ENCODE data around the gene HOXC5.

The HOXC5 gene

DNA sequence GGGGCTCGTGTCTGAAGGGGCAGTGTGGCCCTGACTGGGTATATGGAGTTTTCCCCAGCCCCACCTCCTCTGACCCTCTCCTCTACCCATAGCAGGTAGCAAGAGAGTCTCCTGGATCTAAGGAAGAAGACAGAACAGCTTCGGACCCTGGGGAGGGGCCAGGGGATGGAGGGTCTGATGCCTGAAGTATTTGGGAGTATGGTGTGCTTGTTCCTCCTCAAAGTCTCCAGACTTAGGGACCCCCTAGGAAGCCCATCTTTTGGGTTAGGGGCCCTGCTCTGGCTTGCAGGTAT is 24.6 kb upstream of the HOXC5 start:
- no peak for DNase-seq

DNA sequence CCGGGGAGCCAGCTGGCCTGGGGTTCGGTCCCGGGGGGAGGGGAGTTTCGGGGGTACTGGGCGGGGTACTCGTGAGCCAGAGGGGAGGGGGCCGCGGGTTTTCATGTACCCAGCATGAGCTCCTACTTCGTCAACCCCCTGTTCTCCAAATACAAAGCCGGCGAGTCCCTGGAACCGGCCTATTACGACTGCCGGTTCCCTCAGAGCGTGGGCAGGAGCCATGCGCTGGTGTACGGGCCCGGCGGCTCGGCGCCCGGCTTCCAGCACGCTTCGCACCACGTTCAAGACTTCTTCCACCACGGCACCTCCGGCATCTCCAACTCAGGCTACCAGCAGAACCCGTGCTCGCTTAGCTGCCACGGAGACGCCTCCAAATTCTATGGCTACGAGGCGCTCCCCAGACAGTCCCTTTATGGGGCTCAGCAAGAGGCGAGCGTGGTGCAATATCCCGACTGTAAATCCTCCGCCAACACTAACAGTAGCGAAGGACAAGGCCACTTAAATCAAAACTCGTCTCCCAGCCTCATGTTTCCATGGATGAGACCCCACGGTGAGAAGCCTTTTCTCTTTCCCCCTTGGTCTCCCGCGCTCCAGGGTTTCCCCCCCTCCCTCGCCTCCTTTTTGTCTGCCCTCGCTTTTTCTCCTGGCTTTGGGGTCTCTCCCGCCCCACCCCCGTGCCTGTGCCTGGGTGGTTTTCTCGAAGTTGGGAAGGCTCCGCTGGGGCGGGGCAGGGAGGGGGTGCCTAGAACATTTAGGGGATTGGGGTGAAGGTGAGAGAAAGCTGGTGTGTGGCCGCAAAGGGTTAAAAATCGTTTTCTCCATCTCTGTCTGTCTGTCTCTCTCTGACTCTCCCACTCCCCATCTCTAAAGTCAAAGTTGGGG is 23.4 kb upstream of the HOXC5 start:
- DNase-seq = no peak

GRCh38 chr12:54010053-54010971 is 22.5 kb upstream of the HOXC5 start:
- DNase-seq = no peak

- no peak for DNase-seq
Measured at GRCh38 chr12:54010972-54011664, 21.7 kb upstream of the HOXC5 start.

DNA sequence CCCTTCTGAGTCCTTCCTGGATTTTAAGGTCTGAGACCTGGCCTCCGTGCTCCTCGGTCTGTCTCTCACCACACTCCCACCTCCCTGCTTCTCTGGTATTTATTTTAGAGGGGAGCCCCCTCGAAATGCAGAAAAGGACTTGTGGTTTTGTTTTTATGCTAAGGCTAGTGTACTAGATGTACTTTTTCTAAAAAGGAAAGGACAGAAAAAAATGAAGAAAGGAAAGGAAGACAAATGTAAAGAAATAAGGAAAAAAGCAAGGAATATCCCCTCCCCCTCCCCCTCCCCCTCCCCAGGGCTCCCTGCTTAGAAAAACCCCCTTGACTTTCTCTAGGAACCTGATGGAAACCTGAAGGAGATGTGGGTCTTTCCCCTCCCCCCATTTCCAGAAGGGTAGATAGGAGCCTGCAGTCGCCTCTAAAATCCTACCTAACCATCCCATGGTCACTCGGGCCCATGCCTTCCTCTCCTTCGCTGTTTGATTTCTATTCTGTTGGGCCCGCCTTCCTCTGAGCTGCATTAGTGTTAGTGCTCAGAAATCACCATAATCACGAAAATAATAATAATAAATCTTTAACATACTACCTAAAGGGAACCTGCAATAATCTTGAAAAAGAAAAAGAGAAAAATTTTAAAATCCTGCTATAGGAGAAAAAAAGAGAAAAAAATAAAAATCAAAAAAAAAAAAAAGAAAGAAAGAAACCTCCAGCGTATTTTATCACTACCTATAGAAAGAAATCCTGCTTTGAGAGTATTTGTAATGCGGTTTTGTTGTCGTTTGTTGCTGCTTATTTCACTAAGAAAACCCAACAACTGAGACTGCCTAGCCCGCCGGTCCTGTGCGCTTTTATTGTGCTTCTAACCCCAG is 21.0 kb upstream of the HOXC5 start:
- DNase-seq = no peak

GRCh38 chr12:54012631-54013409 is 20.0 kb upstream of the HOXC5 start:
- DNase-seq = no peak

- DNase-seq = no peak
Measured at GRCh38 chr12:54014377-54015017, 18.4 kb upstream of the HOXC5 start.

DNA sequence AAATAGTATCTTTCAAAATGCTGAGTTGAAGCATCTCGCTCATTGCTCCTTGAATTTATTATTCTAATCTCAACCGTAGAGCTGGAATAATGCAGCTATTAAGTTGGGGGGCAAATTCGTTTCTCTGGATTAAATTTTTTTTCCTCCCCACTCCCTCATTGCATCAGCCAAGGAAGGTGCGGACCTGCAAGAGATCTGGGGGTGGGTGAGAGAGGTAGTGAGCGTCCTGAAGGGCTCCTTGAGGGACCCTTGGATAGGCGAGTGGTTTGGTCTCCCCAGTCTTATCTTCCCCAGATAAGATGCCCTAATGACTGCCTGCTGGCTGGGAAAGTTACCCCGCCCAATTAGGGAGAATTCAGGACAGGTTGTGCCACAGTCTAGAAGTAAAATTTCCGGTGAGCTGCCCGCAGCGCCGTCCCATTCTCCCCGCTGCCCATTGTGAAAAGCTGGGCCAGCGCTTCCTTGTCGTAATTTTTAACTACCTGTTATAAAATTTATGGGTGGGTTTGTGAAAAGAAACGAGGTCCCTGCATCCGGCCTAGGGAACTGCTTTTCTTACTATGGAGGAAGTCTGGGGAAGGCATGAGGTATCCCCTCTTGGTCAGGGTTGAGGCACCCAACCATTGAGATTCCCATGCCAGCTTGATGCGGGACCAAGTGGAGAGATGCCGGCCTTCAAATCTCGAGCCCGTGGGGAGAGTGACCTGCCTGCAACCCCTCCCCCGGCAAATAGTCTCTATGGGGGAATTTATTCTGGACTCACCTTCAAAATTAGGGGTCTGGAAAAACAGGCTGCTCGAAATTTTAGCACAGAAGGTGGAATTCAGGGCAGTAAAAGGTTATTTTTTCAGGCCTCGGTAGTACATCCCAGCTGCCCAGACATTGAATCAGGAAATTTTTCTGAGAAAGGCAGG is 17.6 kb upstream of the HOXC5 start:
- DNase-seq = no peak

GRCh38 chr12:54016051-54016450 is 16.8 kb upstream of the HOXC5 start:
- no peak for DNase-seq

GRCh38 chr12:54016478-54016964 is 16.3 kb upstream of the HOXC5 start:
- no peak for DNase-seq

DNA sequence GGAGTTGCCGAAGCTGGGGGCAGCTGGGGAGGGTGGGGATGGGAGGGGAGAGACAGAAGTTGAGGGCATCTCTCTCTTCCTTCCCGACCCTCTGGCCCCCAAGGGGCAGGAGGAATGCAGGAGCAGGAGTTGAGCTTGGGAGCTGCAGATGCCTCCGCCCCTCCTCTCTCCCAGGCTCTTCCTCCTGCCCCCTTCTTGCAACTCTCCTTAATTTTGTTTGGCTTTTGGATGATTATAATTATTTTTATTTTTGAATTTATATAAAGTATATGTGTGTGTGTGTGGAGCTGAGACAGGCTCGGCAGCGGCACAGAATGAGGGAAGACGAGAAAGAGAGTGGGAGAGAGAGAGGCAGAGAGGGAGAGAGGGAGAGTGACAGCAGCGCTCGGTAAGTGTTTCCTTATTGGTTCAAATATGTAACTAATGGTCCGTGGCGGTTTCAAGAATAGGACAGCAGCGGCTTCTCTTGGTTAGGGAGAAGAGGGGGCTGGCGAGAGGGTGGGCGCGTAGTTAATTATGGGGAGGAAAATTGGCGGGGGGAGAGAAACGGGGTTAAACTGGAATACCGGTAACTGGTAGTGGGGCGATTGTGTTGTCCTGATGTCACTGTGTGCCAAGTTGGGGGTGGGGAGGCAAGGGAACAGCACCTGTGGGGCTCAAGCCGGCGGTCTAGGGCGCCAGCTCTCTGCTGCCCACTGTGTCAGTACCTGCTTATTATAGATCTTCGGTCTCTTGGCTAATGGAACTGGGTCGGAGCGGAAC is 15.6 kb upstream of the HOXC5 start:
- DNase-seq = no peak

DNA sequence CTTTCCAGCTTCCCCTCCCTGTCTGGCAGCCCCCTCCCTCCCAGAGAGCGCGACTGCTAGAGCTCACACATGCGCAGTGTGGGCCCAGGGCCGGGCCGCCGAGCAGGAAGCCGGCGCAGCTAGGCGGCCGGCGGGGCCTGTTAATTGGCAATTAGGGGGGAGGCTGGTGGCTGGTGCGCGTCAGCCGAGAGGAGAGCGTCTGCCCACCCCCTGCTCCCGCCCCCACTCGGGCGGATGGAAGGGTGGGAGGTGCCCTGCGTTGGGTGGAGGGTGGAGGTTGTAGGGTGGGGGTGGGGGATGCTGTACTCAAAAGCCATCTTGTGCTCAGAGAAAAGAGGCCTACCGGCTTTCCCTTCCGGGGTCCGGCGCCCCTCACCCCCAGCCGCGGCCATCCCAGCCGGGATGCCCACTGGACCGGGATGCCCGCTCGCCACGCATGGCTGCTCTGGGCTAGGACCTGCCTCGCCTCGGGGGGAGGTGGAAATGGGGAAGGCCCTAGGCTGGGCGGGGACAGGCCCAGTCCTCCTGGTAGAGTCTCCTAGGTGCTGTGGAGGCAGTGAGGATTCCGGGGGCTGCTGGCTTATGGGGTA is 14.9 kb upstream of the HOXC5 start:
- DNase-seq = peak; percentile 20 to 56 (median 50)

DNA sequence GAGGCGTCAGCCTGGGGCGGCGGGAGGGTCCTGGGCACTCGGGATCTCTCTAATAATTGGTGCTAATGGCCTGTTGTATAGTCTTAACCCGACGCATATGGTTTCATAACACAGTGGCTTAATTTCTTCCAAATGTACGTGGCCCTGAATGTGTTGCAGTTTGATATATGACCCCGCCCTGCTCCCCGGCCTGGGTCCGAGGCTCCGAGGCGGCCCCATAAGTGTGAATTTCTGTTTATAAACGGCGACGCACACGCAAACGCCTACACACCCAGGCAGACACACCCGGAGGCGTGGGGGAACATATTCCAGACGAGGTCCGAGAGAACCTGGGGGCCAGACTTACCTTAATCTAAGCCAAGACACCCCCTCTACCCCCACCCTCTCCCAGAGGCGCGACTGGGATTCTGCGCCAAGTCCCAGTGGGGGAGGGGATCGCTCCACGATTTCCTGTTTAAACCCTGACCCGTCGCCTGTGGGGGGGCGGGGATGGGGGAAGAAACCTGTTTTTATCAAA is 14.3 kb upstream of the HOXC5 start:
- no peak for DNase-seq

- no peak for DNase-seq
Measured at GRCh38 chr12:54019091-54019811, 13.6 kb upstream of the HOXC5 start.

DNA sequence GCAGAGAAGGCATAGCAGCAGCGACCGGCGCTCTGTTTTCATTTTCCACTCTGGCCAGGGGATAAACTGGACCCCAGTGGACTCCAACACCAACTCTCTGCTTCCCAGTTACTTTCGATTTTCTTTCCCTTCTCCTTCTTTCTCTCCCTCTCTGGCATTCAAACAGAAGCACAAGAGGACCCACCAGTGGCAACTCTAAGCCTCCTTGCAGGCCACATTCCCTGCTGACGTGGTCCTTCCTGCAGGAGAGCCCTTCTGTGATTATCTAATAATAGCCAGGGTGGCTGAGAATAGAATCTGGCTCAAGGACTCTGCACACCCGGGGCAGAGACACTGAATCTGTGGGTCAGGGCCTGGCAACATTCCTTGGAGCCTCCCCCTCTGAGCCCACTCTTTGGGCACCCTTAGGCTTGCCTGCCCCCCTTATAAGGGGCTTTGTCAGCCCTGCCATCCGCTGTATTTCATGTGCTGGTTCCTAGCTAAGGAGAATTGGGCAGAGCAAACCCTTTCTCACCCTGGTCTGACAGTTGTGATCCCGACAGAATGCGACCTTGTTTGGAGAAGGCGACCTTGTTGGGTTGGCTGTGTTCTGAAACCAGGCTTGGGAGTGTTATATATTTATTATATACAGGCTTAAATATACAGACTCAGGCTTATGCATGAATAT is 12.8 kb upstream of the HOXC5 start:
- DNase-seq = no peak

DNA sequence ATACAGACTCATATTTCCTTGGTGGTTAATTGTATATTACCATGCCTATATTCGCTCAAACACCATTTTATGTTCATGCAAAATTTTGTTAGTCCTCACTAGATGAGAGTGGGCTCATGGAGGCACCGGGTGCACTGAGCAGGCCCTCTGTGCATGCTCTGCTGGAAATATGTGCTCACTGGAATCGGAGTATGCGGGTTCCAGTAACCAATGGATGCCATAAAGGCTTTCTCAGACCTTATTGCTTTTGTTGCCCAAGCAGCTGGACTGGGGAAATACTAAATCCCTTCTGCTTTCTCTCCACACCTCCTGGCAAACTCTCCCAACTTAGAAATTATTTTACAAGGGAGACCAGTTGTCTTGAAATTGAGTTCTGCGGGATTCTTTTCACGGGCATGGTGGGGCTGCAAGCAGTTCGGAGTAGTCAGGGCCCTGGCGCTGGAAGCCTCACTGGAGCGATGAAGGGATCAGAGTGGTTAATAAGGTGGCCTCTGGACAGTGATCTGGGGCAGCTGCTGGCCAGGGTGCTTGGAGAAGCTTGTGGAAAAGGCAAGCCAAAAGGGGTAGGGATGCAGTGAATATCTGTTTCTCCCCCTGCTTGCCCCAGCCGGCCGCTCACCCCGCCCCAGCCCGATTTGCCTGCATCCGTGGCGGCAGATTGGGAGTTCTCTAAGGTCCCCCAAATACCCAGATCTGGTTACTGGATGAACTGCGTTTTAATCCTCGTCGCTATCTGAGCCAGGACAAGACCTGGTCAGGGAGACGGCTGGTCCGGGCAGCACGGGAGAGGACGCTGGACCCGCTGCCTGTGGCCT is 12.1 kb upstream of the HOXC5 start:
- DNase-seq = no peak

Measured in activated CD4-positive, CD25-positive, alpha-beta regulatory T cell (primary cell).